SH-SY5Y (cell line): ENCODE measurements around the gene WTAP.

ENCODE experiments used
- GATA2 ChIP-seq: IDR thresholded peaks from 2 replicates; pipeline ENCODE4 v1.6.1; 2011; ENCODE audit warnings: mild to moderate bottlenecking, low read depth, low read length
- GATA3 ChIP-seq: IDR thresholded peaks from 2 replicates; pipeline ENCODE4 v1.6.1; 2011; ENCODE audit warnings: low read depth, mild to moderate bottlenecking, low read length, moderate library complexity

The WTAP gene

DNA sequence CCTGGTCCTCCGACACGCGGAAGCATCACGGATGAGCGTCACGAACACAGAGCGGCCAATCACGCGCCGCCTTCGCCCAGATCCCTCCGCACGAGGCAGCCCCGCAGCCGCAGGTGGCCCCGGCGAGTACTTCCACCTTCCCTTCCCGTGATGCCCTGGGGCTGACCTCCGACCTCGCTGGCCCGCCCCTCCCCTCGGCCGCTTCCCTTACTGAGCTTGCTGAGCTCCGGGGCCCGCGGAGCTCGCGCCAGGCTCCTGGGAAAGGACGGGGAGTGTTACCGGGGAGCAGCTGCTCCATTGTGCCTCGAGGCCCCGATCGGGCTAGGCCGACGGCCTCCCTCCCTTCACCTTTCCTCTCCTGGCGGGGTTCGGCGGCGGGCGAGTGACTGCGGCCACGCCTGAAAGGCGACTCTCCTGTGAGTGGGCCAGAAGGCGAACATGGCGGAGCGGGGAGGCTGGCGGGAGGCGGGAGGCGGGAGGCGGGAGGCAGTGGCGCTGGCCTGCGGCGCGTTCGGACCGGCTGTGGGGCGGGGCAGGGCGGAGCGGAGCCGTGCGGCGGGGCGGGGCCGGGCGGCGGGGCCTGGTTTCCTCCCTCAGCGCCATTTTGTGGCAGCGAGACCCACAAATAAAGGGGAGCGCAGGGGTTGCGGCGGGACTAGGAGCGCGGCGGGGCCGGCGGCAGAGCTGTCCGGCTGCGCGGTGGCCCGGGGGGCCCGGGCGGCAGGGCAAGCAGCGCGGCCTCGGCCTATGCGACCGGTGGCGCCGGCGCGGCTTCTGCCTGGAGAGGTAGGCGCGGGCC is at the start of gene WTAP:
Gene WTAP, plus strand, starts transcription at position 589 of the 799 bp plus-strand sequence. CDS start 8,760 bp downstream, outside the sequence.
- TF ChIP-seq GATA2 (no peak; the same call in 1 of the 2 replicates), GATA3 (no peak)

DNA sequence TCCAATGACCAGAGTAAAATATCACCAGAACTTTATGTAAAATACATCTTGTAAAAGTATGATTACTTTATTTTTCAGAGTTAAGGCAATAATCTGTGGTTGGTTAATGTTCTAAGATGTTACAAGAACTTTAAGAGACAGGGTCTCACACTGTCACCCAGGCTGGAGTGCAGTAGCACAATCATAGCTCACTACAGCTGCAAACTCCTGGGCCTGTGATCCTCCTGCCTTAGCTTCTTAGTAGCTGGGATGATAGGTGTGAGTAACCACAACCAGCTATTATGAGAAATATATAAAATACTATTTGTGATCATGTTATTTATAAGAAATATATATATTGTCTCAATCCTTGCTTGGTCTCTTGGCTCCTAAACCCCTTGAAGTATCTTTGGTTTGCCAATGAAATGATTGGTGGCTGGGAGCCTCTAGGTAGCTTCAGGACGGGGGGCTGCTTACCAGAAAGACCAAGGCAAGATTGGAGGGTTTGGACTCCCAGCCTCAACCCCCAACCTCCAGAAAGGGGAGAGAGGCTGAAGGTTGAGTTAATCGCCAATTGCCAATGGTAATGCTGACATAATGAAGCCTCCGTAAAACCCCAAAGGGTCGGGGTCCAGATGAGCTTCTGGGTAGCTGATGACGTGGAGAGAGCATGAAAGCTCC is 49.7 kb upstream of the WTAP start:
- TF ChIP-seq GATA3 (no peak), GATA2 (no peak)

DNA sequence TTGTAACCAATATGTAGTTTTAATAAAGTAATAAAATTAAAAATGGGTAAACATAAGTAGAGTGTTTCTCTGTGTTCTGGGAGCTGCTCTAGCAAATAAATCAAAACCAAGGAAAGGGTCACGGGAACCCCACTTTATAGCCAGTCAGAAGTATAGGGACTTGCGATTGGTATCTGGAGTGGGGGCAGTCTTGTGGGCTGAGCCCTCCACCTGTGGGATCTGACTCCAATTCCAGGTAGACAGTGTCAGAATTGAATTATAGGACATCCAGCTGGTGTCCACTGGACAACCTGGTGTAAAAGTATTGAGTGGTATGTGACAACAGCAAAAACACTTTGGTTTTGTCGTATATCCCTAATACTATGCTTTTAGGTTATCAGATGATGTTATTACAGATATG is 48.7 kb upstream of the WTAP start:
- TF ChIP-seq GATA3 (no peak), GATA2 (no peak)

DNA sequence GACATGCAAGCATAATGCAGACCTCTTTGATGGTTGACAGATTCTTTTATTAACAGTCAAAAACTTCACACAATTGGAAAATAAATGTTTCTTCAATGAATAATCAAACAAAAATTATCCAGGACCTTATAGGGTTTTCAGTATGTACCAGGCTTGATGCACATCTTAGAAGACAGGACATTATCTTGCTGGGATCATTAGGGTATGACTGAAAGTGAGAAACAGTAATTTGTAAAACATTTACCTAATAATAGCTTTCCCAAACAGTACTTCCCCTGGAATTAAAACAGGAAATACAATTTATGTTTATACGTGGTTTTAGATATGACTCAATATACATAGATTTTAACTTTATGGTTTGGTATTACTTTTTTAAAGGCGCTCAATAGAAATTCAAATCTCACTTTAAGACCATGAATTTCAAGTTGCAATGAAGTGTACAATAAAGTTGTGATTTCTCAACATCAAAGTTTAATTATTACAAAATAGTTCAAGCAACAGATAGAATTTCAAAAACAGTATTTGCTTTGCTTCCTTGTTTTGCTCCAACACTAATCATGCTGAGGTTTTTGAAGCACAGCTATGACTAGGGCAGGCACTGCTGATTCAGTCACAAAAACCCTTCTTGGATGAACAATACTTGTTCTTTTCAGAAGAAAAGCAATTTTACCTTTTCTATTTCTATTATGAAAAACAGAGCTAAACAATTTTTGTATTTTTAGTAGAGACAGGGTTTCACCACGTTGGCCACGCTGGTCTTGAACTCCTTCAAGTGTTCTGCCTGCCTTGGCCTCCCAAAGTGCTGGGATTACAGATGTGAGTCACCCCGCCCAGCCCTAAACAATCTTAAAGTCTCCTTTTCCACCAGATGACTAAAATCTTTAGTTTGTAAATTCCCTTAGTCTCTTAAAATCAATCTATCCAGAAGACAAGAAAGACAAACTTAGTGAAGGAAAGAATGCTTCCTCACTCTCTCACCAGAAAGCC is 47.9 kb upstream of the WTAP start:
- TF ChIP-seq GATA3 (no peak), GATA2 (no peak)

DNA sequence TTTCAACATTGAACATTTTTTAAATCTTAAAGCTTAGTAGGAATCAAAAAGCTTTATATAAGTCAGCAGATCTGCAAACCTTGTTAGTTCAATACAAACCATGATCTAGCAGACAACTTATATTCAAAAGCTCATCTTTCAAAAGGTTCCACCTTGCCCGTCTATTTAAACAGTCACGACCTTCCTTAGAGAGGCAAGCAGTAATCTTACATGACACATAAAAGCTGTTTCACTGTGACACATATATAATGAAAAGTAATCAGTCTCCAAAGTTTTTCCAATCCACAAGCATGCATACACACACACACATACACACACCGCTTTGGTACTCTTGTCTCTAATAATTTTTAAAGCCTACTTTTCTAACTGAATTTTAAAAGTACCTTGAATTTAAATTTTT is 47.2 kb upstream of the WTAP start:
- TF ChIP-seq GATA3 (no peak), GATA2 (no peak)

DNA sequence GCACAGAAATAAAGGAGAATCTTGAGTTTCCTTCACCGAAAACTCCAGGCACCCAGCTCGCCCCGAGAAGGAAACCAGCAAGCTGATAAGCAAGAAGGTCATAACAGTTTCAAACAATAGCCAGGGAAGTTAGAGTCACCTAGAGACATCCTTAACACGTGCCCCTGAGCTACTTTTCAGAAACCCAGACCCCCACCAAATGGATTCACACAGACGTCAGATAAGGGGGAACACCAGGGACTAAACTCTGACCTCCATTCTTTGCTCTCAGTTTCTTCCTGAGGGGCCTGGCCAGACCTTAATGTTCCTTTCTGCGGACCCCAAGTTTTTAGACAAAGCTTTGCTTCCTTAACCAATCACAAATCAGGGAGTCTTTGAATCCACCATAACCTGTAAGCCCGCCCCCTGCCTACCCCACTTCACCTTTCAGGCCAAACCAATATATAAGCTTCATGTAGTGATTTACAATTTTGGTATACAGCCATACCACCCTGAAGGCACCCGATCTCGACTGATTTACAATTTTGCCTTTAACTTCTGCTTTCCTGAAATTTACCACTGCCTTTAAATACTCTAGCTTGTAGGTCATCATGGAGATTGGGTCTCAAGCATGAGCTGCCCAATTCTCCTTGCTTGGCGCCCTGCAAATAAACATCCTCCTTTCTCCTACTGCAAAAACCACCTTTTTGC is 46.0 kb upstream of the WTAP start:
- no peak for TF ChIP-seq GATA2
- no peak for TF ChIP-seq GATA3

DNA sequence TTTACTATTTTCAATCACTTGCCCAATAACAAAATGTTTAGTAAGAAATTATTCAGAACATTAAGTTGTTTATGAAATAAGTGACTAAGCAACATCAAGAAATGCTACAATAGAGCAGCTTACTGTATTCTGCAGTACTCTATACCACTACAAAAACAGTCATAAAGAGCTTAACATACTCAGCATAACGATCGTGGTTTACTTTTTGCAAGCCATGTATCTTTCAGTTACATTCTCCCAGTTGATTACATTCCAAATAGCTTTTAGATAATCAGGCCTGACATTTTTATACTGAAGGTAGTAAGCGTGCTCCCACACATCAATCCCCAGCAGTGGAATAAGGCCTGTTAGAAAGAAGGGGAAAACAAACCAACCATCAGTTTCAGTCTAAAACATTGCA is 45.0 kb upstream of the WTAP start:
- TF ChIP-seq GATA2, result no peak
- TF ChIP-seq GATA3, result no peak

DNA sequence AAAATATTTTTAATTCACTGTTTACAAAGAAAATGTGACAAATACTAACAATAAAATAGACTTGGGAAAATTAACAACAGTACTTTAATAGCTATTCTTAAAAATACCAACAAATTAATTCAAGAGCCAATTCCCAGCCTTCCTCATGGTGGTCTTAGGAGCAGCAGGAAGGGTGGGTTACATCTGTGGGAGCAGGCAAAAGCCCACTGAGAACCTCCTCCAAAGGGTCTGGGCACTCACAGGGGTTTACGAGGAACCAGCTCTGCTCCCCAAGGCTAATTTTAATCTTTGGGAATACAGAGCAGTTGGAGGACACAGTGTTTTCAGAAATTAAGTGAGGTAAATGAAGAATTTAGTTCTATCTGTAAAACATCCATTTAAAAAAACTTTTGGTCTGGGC is 44.5 kb upstream of the WTAP start:
- TF ChIP-seq GATA3 (no peak), GATA2 (no peak)

DNA sequence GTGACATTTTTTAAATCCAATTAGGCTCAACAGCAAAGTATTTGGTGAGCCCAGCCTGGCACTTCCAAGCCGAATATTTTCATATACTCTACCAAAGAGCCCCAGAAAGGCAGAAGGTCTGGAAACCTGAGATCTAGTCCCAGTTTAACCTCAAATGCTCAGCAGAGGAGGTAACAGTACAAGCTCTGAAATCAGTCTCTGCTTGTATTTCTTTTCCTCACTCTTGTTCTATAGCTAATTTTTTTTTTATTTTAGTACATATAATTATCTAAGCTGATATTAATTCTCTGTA is 43.3 kb upstream of the WTAP start:
- TF ChIP-seq GATA3 (no peak), GATA2 (no peak)

DNA sequence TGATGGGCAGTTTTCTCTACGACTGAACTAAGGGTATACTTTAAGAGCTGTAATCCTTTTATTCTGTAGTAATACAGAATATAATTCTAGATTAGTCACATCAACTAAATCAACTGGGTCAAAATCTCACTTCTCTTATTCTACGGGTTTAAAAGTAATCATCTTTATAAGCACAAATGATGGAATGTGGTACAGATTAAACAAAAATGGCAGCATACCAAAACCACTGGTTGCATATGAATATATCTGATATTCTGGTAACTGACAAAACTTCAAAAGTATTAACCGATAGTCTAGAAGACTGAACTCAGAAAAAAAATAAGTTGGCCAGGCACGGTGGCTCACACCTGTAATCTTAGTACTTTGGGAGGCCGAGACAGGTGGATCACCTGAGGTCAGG is 41.3 kb upstream of the WTAP start:
- TF ChIP-seq GATA2, result no peak
- no peak for TF ChIP-seq GATA3

DNA sequence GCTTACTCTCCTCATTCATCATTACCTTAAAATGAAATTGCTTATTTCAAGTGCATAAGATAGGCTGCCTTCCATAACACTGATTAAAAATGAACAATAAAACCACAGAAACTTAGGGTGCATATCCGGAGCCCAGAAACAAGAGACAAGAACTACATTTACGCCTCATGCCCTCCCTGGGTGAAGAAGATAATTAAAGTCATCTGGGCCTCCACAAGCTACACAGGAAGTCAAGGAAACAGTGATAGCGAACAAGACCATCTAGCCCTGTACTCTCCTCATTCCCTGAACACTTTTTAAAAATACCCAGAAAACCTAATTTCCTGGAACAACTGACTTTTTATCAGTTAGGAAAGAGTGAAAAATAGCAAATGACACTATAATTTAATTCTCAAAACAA is 40.6 kb upstream of the WTAP start:
- no peak for TF ChIP-seq GATA2
- no peak for TF ChIP-seq GATA3

DNA sequence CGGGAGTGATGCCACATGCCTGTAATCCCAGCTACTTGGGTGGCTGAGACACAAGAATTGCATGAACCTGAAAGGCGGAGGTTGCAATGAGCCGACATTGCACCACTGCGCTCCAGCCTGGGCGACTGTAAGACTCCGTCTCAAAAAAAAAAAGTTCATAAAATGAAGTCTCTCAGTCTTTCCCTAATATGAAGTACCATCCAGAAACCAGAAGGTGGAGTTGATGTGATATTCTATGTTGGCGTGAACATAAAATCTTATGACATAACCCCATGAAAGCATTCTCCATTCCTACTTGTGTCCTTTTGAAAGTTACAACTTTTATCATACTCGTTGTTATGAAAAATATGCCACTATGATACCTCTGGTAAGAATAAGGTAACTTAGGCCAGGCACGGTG is 40.0 kb upstream of the WTAP start:
- no peak for TF ChIP-seq GATA2
- TF ChIP-seq GATA3, result no peak

DNA sequence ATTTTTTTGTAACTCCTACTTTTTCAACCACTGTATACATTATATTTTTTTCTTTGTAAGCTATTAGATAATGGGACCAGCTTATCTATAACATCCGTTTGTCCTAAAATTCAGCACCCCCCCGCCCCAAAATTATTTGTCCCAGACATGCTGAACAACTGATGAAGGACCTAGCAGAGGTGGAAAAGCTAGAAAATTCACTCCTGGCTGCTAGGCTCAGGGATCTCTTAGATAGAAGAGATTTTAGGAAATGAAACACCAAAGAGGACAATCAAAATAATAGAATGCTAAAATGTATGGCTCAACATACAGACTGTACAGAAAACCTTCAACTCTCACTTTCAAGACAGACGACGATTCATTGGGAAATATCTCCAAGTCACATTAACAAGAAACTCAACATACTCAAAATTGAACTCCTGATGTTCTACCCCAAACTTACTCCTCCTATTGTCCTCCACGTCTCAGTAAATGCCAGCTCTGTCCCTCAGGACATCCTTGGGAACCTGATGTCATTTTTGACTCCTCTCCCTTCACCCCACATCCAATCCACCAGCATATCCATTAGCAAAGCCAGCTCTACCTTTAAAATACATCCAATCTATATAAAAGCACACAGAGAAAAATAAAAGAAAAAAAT is 38.9 kb upstream of the WTAP start:
- TF ChIP-seq GATA3, result no peak
- TF ChIP-seq GATA2, result no peak

DNA sequence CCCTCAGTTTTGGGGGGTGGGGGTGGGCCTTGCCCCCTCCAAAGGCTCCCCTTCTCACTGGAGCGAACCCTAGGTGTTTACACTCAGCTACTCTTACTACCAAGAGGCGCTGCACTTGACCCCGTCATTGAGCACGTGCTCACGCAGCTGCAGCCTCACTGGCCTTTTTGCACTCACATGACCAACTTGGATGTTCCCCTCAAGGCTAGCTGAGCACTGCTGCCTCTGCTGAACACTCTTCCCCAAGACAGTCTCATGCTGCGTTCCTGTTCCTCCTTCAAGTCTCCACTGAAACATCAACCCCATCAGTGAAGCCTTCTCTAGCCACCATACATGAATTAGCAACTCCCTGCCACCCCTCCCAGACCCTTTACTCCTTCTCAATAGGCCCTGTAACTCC is 38.3 kb upstream of the WTAP start:
- TF ChIP-seq GATA3 (no peak), GATA2 (no peak)
